Aorta (tissue), 5 donors: ENCODE data around the gene ZFAND3. TPM values are rescaled to one million over a fixed set of nuclear protein-coding genes. Genes with fewer than 3 reads are reported as not detected.

ENCODE experiments used
- ATAC-seq: fragments of 200-7000 bp; cut with Tn5 transposase; one replicate; pipeline ENCODE4 v1.9.1; 2022; ENCODE audit warnings: moderate library complexity; ENCODE audit not compliant: low FRiP score
- DNase-seq, 2 donors: peaks; one replicate each; pipeline ENCODE4 v3.0.0-alpha.2; 2020
- H3K27ac ChIP-seq, 2 donors: one replicate each; pipeline ENCODE4 v1.5.1; 2013; ENCODE audit warnings: low read length in 2 of 2, mild to moderate bottlenecking in 2 of 2, moderate library complexity in 2 of 2, control low read depth in 1 of 2, inconsistent platforms in 1 of 2, low read depth in 1 of 2
- H3K27me3 ChIP-seq, 2 donors: one replicate each; pipeline ENCODE4 v1.6.1; 2013; ENCODE audit warnings: control low read depth in 1 of 2, low read length in 1 of 2, mild to moderate bottlenecking in 1 of 2, moderate library complexity in 1 of 2; ENCODE audit not compliant: insufficient read depth in 2 of 2, control insufficient read depth in 1 of 2
- H3K36me3 ChIP-seq, 2 donors: one replicate each; pipeline ENCODE4 v1.6.1; 2013; ENCODE audit warnings: control low read depth in 1 of 2, low read length in 1 of 2, mild to moderate bottlenecking in 1 of 2; ENCODE audit not compliant: insufficient read depth in 2 of 2, control insufficient read depth in 1 of 2
- H3K4me1 ChIP-seq, 2 donors: one replicate each; pipeline ENCODE4 v1.6.1; 2013; ENCODE audit warnings: low read length in 2 of 2, control low read depth in 1 of 2, mild to moderate bottlenecking in 1 of 2, moderate library complexity in 1 of 2; ENCODE audit not compliant: insufficient read depth in 2 of 2, control insufficient read depth in 1 of 2
- H3K4me3 ChIP-seq, 2 donors: one replicate each; pipeline ENCODE4 v1.5.1; 2013; ENCODE audit warnings: low read length in 2 of 2, control low read depth in 1 of 2, mild to moderate bottlenecking in 1 of 2
- H3K9me3 ChIP-seq: one replicate; pipeline ENCODE4 v1.6.1; 2013; ENCODE audit warnings: mild to moderate bottlenecking, low read length; ENCODE audit not compliant: control insufficient read depth
- WGBS, 2 donors: extraction: QIAGEN DNeasy Blood & Tissue Kit; methylation state at CpG; one replicate each; pipeline ENCODE4 v1.1.7; 2013; 5-methylcytosine and 5-hydroxymethylcytosine counted together
- intact Hi-C, 2 donors: fragments of 100-400 bp; cut with DNase I; formaldehyde crosslinking; loops; one replicate each; pipeline versions ENCODE4 v1.14.2 to v1.15.0; 2022
- polyA plus RNA-seq, 2 donors: library from polyadenylated mRNA; stranded (reverse); fragments of 200-250 nt; gene quantifications; one replicate each; pipeline ENCODE4 v1.2.3, GENCODE V29; 2013
- total RNA-seq, 2 donors: library from RNA; stranded (reverse); fragmentation: NEBNext Ultra II Directional; extraction: Animal tissue kit (Norgen Biotek cat#: 25700); gene quantifications; one replicate each; pipeline ENCODE4 v1.2.1, GENCODE V29; 2021
- donor health status: healthy with polysubstance abuse.
- donor health status: Bipolar disorder and iron deficiency.
- donor health status: DM: no; HTN: no; CAD: no.
- donor health status: DM: no; HTN: no; CAD: no.
- donor health status: DM: yes; HTN: yes; CAD: no.

The ZFAND3 gene
- total and polyA plus RNA-seq, 4 donors: 29.6 to 86.0 (median 65.1) TPM

DNA sequence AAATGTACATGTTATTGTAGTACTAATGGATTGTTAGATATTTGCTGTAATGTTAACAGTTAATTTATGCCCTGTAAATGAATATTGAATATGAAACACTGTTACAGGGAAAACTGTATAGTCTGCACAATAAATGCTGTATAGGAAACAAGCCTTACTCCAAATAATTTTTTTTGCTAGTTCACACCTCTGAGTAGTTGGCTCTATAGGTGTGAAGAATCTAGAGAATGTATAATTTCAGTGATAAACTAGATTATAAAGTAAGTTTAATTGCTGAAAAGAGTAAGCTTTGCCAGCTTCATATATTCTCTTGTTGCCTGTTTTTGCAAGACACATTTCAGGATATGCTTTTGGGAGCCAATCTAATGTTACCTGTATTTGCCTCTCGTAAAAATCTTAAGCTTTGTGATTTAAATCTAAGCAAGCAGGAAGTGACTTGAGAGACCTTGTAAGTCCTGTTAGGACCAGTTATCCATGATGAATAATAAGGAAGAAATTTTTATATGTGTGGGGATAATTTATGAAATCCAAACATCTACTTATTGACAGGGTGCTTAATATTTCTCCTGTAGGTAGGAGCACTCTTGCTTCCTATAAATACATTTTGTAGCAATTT is 232.4 kb downstream of the ZFAND3 start:
- Histone ChIP-seq H3K27me3 (no peaks in the 10 kb centered on the region), H3K9me3 (no peaks in the 10 kb centered on the region), H3K4me1 (no peaks in the 10 kb centered on the region), H3K36me3 (no peaks in the 10 kb centered on the region), H3K4me3 (no peak overlapping the region), H3K27ac (no peak overlapping the region)
- DNase-seq (no peak), ATAC-seq (no peak)
- intact Hi-C loops: no loop called here
- 88 to 95% methylated on average over 1 of the region's 1 CpG for WGBS, 2 donors

DNA sequence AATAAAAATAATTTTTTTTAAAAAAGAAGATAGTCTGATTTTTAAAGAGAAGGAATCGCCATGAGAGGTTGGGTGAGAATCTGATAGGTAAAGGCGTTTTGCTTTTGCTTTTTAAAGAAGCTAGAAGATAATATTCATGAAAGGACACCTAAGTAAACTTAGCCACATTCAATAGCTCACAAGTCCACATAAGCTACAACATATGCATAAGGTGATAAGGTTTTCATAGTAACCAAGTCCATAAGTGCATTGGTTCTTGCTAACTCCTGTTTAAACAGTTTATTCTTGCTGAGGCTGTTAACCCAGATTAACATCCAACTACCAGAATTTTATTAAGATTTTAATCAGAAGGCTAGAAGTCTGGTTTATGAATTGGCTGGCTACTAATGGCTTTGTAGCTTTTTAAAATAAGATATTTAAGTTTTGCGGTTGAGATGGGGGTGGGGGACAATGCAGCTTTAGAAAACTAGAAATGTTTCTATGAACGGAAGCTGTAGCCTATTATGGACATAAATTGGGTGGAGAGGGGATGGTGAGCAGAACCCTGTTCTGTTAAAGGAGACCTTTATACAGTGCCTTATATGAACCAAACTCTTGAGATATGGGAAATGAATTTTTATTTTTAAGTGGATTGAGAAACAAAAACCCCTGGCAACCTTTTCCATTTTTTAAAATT is 235.1 kb downstream of the ZFAND3 start:
- 91 to 94% methylated on average over 4 of the region's 4 CpGs for WGBS, 2 donors
- Histone ChIP-seq H3K4me3 (no peak overlapping the region), H3K36me3 (no peaks in the 10 kb centered on the region), H3K4me1 (peaks cover 2 to 3% of the 10 kb centered on the region in 2 donors), H3K27ac (no peak overlapping the region), H3K9me3 (no peaks in the 10 kb centered on the region), H3K27me3 (no peaks in the 10 kb centered on the region)
- DNase-seq (no peak), ATAC-seq (no peak)
- intact Hi-C loops: no loop called here

DNA sequence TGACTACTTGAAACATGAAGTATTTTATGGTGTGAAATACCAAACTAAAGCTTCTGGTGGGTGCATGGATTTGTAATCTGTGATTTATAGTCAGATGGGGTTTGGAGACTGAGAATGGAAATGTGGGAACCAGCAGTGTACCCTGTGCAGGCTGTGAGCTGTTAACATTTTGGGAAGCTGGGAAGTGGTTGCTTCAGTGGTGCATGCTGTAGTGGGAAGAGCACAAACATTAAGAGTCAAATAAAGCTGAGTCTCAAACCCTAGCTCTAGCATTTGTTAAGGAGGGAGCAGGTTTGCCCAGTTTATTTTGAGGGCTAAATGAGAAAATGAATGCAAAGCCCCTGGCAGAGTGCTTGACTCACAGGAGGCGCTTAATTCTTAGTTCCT is 235.7 kb downstream of the ZFAND3 start:
- WGBS, 2 donors: 94 to 97% methylated on average over 1 of the region's 1 CpG
- H3K4me3 ChIP-seq: no peak overlapping the region
- intact Hi-C loops: no loop called here
- no peaks in the 10 kb centered on the region for H3K27me3 ChIP-seq
- H3K27ac ChIP-seq: no peak overlapping the region
- H3K9me3 ChIP-seq: no peaks in the 10 kb centered on the region
- no peaks in the 10 kb centered on the region for H3K36me3 ChIP-seq
- H3K4me1 ChIP-seq: peaks cover 2 to 3% of the 10 kb centered on the region in 2 donors
- ATAC-seq (no peak), DNase-seq (no peak)

DNA sequence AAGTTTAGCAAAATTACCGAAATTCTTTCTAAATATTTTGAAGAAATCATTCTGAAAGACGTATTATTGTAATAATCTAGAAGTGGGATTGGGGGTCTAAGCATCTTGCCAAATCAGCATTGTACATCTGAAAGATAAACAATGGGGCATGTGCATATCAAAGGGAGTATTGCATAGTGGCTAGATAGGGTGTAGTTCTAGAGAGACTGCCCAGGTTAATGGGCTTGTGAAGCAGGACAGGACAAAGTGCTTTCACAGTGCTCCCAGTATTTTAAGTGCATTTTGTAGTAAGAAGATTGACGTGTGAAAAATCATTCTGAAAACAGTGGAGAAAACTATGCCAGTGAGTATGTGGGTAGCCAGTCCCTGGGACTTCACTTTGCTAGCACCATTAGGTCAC is 236.8 kb downstream of the ZFAND3 start:
- DNase-seq: no peak
- Histone ChIP-seq H3K9me3 (no peaks in the 10 kb centered on the region), H3K27me3 (no peaks in the 10 kb centered on the region), H3K27ac (no peak overlapping the region), H3K36me3 (no peaks in the 10 kb centered on the region), H3K4me3 (no peak overlapping the region), H3K4me1 (peaks cover 2 to 3% of the 10 kb centered on the region in 2 donors)
- WGBS, 2 donors: 31 to 40% methylated on average over 3 of the region's 3 CpGs
- ATAC-seq: no peak
- intact Hi-C loops: no loop called here

DNA sequence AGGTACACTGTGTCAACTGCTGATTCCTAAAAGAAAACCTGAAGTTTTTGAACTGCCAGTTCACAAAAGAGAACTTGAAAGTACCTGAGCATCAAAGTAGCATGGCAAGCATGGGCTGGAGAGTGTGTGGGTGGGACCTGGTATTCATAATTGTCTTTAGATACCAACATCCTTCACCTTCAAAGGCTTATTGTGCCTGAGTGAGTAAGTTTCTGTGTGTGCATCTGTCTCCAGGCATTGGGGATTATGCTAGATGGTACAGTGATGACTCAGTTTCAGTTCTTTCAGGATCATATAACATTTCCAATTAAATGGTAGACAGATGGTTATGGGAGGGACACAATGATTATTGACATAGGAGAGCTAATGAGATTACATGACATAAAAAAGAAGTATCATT is 238.5 kb downstream of the ZFAND3 start:
- Histone ChIP-seq H3K4me1 (peaks cover 2 to 3% of the 10 kb centered on the region in 2 donors), H3K9me3 (no peaks in the 10 kb centered on the region), H3K4me3 (no peak overlapping the region), H3K27ac (no peak overlapping the region), H3K36me3 (peaks cover 2 to 3% of the 10 kb centered on the region in 2 donors), H3K27me3 (no peaks in the 10 kb centered on the region)
- ATAC-seq: no peak
- no peak for DNase-seq
- intact Hi-C loops: no loop called here

DNA sequence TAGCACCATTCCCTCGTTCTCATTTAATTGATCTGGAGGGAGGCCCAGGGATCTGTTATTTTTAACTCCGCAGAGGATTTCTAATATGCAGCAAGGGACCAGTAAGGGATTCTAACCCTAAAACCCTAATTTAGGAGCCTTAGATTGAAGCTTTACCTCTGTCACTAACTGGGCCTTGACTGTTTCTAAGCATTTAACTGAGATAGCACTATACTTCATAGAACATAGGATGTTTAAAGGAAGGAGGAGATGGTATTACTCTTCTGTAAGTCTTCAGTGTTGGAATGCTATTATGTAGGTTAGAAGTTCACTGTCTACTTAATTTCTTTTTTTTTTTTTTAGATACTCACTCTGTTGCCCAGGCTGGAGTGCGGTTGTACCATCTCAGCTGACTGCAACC is 242.5 kb downstream of the ZFAND3 start:
- no peak for DNase-seq
- H3K27me3 ChIP-seq: no peaks in the 10 kb centered on the region
- no peak overlapping the region for H3K27ac ChIP-seq
- no peaks in the 10 kb centered on the region for H3K9me3 ChIP-seq
- peaks cover 2 to 3% of the 10 kb centered on the region in 2 donors for H3K4me1 ChIP-seq
- WGBS, 2 donors: 81 to 82% methylated on average over 3 of the region's 3 CpGs
- intact Hi-C loops: no loop called here
- H3K4me3 ChIP-seq: no peak overlapping the region
- no peak for ATAC-seq
- H3K36me3 ChIP-seq: peaks cover 5 to 6% of the 10 kb centered on the region in 2 donors

DNA sequence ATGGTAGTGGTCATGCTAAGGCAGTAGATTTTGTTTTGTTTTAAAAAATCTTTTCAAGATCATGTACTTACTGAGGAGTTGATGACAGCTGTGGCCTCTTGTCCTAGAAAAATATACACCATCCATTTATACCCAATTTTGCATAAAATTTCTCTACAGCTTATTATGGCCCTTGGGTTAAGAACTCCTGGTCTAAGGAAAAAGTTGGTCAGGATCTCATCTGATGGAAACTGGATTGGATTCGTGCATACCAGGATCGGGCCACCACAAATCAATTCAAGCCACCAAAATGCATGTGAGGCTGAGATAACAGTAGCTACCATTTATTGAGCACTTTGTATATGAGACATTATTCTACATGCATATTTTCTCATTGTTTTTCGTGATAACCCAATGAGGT is 244.4 kb downstream of the ZFAND3 start:
- peaks cover 5 to 6% of the 10 kb centered on the region in 2 donors for H3K36me3 ChIP-seq
- no peaks in the 10 kb centered on the region for H3K9me3 ChIP-seq
- no peaks in the 10 kb centered on the region for H3K4me1 ChIP-seq
- no peaks in the 10 kb centered on the region for H3K27me3 ChIP-seq
- WGBS, 2 donors: 87 to 92% methylated on average over 3 of the region's 3 CpGs
- intact Hi-C loops: no loop called here
- no peak overlapping the region for H3K27ac ChIP-seq
- ATAC-seq (no peak), DNase-seq (no peak)
- no peak overlapping the region for H3K4me3 ChIP-seq

DNA sequence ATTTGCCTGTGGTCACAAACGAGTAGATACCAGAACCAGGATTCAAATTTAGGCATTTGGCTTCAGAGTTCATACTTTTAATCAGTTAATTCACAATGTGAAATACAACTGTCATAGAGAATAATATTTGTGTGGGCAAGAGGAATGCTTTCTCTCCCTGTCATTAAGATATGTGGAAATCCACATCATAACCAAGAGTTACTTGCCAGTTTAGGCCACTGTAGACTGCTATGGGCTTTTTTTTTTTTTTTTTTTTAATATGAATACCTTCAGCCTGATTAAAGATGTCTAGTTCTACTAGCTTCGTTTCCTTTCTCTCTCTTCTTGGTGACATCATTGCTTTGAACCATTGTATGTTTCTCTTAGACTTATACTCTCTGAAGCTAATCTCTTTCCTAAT is 244.9 kb downstream of the ZFAND3 start:
- intact Hi-C loops: no loop called here
- ATAC-seq: no peak
- Histone ChIP-seq H3K36me3 (peaks cover 5 to 6% of the 10 kb centered on the region in 2 donors), H3K27ac (no peak overlapping the region), H3K4me3 (no peak overlapping the region), H3K4me1 (no peaks in the 10 kb centered on the region), H3K9me3 (no peaks in the 10 kb centered on the region), H3K27me3 (no peaks in the 10 kb centered on the region)
- WGBS, 2 donors: 4 to 7% methylated on average over 2 of the region's 2 CpGs
- no peak for DNase-seq

DNA sequence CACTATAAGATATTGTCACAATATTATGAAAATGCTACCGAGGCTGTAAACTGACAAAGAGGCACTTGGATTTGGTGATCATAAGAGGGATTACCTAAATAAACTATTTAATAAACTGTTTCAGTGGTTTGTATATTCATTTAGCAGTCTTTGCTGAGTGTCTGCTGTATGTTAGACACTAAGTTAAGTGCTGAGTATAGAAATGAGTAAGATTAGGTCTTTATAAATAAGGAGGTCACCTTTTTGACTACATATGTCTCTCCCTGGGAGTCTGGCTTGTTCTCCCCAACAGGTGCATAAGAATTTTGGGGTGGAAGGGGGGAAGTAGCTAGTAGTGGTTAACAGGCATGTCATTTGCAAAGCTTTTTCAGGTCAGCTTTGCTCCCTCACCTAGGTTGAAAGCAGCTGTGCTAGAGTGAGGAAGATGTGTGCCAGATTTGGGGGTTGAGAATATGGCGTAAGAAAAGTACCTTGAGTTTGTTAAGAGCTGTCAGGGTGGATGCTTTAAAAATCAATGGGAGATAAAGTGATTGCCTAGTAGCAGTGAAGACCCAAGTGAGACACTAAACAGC is 246.3 kb downstream of the ZFAND3 start:
- no peak overlapping the region for H3K4me3 ChIP-seq
- DNase-seq (no peak), ATAC-seq (no peak)
- peaks cover 5 to 6% of the 10 kb centered on the region in 2 donors for H3K36me3 ChIP-seq
- H3K9me3 ChIP-seq: no peaks in the 10 kb centered on the region
- no peaks in the 10 kb centered on the region for H3K27me3 ChIP-seq
- H3K27ac ChIP-seq: no peak overlapping the region
- H3K4me1 ChIP-seq: no peaks in the 10 kb centered on the region
- intact Hi-C loops: no loop called here
- 96 to 99% methylated on average over 2 of the region's 2 CpGs for WGBS, 2 donors
